GM13977 (cell line): ENCODE measurements around the gene CIBAR2.

ENCODE experiments used
- DNase-seq: peaks from one replicate; pipeline ENCODE4 v3.0.0; 2012; ENCODE audit warnings: low spot score
- CTCF ChIP-seq: IDR thresholded peaks from 2 replicates; pipeline ENCODE4 v1.5.1; 2012; ENCODE audit warnings: mild to moderate bottlenecking, control low read depth; ENCODE audit not compliant: insufficient read depth; ENCODE audit errors: extremely low read depth, missing control alignments
- in situ Hi-C: fragments of 300-500 bp; cut with MboI; formaldehyde crosslinking; loops from one replicate; pipeline ENCODE4 v1.12.0; 2022; ENCODE audit warnings: low sequenced_read_pairs, low pct_unique_long_range_greater_than_20kb, mixed read lengths, inconsistent platforms; ENCODE audit not compliant: unreplicated experiment

Gene CIBAR2

GRCh38 chr16:85128079-85128837 lies 16.0 kb upstream of the CIBAR2 start:
- no peak for DNase-seq
- no peak for TF ChIP-seq CTCF
- in situ Hi-C loops = no loop called here

GRCh38 chr16:85127379-85127723 lies 15.1 kb upstream of the CIBAR2 start:
- DNase-seq = no peak
- in situ Hi-C loops = no loop called here
- no peak for TF ChIP-seq CTCF

DNA sequence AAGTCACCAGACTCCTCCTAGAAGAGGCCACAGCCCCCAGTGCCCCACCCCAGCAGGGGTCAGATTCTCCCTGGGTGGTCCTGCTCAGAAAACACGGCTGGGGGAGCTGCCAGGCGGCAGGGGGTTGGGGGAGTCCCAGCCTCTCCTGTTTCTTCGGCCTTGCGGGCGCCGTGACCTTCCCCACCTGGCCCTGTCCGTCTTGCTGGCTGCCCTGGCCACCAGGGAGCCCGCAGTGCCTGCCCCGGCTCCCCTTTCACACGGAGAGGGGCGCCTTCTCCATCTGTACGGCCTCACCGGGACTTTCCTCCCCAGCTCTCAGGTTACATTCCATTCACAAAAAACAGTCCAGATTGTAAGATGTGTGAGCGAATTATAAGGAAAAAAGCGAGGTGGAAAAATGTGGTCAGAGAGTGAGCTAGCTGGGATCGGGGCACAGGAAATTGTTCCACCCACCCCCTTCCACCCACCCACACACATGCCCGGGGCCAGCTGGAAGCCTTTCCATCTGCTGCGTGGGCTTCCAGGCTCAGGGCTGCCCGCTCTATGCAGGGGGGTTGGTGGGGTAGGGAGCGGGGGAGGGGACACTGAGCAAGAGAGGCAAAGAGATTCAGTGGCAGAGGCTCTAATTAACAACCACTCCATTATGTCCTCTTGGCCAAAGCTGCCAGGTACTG lies 14.6 kb upstream of the CIBAR2 start:
- DNase-seq = no peak
- TF ChIP-seq CTCF = no peak
- in situ Hi-C loops = no loop called here

GRCh38 chr16:85126394-85126704 lies 14.1 kb upstream of the CIBAR2 start:
- TF ChIP-seq CTCF = no peak
- in situ Hi-C loops = no loop called here
- no peak for DNase-seq

- no peak for TF ChIP-seq CTCF
- DNase-seq = no peak
- in situ Hi-C loops = no loop called here
Measured at GRCh38 chr16:85125570-85126393, 13.5 kb upstream of the CIBAR2 start.

DNA sequence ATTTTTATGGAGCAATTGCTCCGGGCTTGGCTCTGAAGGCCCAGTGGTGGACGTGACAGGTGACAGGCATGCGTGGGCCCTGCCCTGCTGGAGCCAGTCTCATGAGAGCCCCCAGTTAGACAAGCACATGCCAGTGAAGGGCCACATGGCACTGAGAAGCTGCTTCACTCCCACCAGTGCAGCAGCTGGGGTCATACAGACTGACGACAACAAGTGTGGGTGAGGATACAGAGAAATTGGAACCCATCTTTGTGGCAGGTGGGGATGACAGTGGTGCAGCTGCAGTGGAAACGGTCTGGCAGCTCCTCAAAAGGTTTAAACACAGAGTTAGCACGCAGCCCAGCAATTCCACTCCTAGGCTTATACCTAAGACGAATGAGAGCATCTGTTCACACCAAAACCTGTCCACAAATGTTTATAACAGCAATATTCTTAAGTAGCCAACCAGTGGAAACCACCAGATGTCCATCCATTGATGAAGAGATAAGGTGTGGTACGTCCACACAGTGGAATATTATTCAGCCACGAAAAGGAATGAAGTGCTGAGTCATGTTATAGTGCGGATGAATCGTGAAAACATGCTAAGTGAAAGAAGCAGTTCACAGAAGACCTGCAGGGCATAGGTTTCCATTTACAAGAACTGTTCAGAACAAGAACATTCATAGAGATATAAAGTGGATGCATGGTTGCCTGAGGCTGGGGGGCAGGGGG lies 12.5 kb upstream of the CIBAR2 start:
- in situ Hi-C loops = no loop called here
- no peak for DNase-seq
- no peak for TF ChIP-seq CTCF
